HS-5 (cell line): Measurements from ENCODE around the gene EREG.
A peak's percentile ranks its signal among the peaks of the same experiment; 100 is the strongest.

Experiments used
- DNase-seq: peaks from one replicate; pipeline ENCODE4 v3.0.0-alpha.2; 2012; ENCODE audit warnings: low read depth

The EREG gene

DNA sequence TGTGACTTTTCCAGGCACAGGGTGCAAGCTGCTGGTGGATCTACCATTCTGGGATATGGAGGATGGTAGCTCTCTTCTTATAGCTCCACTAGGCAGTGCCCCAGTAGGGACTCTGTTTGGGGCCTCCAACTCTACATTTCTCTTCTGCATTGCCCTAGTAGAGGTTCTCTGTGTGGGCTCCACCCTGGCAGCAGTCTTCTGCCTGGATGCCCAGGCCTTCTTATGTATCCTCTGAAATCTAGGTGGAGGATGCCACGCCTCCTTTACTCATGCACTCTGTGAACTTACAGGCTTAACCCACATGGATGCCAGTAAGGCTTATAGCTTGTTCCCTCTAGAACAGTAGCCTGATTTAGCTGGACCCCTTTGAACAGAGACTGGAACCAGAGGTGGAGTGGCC is 20.9 kb upstream of the EREG start:
- DNase-seq = no peak

DNA sequence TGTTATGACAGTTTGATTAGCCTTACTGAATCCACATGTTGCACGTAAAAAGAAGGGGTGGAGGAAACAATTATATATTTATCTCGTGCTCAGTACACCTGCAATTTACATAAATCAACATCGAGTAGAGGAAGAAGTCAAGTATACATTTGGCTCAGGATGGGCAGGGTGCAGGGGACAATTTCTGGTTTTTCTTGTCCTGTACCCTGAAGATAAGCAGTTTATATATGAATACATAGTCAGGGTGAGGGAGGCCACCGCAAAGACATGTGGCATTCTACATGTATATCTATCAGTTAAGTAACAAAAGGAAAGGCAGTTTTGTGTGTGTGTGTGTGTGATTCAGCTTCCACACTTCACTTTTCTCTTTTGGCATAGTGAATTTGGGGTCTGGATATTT is 11.1 kb upstream of the EREG start:
- no peak for DNase-seq

DNA sequence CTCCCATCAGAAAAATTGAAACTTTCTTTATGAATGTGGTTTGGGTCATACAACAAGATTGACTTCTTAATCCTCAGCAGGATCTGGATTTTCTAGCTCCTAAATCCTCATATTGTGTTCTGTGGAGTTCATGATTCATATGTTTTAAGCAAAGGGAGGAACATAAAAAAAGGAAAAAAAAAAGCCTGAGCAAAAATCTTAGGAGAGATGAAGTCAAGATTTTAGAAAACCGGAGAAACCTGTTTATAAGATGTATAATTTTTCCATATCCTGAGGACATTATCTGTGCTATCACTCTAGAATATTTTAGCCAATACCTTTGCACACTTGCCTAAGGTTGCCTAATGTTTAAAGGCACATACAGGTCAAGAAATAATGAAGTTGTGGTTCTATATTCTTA is 7.0 kb upstream of the EREG start:
- DNase-seq = no peak

GRCh38 chr4:74361671-74362070 is 3.3 kb upstream of the EREG start:
- DNase-seq = no peak

DNA sequence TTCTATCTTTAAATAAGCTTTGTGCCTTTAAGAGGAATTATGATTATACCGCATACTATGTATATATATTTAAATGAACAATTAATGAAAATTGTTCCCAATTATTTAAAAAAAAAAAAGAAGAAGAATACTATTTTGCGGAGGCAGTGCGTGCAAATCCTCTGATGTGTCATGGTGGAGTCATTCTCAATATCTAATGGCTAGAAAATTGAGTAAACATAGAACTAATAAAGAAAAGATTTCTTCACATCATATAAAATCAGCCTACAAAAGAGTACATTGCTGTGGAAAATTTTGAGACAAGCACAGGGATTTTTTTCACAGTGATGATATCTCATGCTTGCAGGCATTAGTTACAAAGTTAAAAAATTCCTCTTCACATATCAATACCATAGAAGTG is 2.6 kb upstream of the EREG start:
- DNase-seq = no peak

DNA sequence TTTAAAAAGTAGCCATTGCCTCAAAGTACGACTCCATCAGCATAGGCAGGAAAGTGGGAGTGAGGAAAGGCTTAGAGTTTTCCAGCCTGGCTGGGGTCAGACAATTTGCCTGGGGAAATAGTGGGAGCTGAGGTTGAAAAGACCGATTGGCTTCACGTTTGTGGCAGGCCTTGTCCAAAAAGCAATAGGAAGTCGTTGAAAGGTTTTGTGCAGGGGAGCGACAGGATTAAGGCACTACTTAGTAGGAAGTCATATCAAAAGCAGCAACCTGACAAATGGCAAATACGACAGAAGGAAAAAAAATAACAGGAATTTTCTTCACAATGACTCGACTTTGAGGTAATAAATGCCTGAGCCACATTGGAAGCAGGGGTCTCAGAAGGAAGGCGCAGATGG is 691 bp upstream of the EREG start:
- DNase-seq = no peak

- no peak for DNase-seq
Measured at GRCh38 chr4:74365761-74366160, 816 bp downstream of the EREG start.

DNA sequence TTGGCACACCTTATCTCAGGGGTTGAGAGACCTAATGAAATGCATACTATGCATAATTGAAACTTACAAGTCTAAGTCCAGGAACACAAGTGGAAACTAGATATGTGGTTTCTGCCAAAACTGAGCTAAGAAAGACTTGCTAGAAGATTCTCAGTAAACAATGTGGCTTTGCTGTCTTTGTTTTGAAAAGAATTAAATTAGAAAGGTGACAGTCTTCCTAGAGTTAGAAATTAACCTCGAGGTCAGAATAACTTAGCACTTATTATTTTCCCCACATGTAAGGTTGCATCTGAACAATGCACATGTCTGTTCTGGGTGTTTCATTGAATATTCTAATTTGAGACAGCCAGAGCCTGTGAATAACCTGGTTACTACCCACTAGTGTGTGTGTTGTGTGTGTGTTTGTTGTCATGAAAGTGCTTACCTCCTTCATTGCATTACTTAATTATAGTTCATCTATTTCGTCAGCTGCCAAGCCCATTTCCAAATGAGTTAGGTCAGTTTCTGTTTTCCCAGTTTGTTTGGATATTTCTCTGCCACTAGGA is 1.5 kb downstream of the EREG start:
- no peak for DNase-seq

- no peak for DNase-seq
Measured at GRCh38 chr4:74367656-74368290, 2.8 kb downstream of the EREG start.

- DNase-seq = no peak
Measured at GRCh38 chr4:74368596-74368995, 3.7 kb downstream of the EREG start.

DNA sequence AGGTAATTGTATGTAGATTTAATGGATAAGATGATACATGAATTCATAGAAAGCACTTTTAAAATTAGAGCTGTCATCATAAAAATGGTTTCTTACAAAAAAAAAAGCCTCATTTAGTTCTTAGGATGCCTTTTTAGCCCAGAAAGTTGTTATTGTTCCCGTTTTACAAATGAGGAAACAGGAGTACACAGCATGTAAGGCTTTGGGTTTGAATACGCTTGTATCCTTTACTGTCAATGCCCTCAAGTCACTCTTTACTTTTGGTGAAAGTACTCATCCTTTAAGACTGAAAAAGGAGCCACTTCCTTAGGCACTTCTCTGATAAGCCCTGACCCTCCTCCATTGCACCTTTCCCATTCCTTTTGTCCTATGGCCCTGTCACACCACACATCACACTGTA is 4.9 kb downstream of the EREG start:
- no peak for DNase-seq

DNA sequence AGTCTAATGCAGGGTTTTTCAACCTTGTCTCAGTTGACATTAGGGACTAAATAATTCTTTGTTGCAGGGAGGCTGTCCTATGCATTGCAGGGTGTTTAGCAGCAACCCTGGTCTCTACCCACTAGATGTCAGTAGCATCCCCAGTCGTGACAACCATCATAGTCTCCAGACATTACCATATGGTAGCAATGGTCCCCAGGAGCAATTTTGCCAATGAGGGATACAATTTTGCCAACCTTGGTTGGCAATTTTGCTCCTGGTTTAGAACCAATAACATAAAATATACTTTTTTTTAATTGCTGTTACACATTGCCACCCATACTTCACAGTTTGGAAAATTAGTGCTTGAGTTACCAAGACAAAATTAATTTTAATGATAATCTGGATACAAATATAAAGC is 6.0 kb downstream of the EREG start:
- DNase-seq = peak; percentile 24

- no peak for DNase-seq
Measured at GRCh38 chr4:74374128-74374527, 9.2 kb downstream of the EREG start.

GRCh38 chr4:74374561-74375327 is 9.8 kb downstream of the EREG start:
- peak; percentile 91 for DNase-seq

DNA sequence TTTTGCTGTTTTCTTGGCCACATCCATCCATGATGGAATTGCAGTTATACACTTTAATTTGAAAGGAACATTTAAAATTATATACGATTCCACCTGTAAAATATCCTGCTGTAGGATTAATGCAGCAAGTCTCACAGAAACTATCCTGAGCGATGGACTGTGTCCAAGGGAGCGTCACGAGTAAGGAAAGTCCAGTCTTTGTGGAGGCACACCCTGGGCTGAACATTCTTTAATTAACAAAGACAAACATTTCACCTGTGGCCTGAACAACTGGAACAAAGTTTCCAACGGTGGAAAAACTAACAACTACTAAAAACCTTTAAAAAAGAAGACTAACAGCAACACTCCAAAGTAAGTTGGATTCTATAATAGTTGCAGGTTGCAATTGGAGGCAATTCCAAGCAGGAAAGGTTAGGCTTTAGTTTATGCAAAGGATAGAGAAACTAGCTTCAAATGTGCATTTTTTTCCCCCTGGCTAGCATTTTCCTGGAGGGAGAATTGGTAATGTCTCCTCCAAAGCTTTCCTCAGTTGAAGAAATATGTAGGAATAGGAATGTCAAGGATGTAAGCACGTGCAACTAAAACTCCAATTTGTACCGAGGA is 11.0 kb downstream of the EREG start:
- DNase-seq = no peak

- DNase-seq = peak; percentile 38
Measured at GRCh38 chr4:74376888-74377483, 12.0 kb downstream of the EREG start.

GRCh38 chr4:74377714-74378113 is 12.8 kb downstream of the EREG start:
- DNase-seq = no peak

GRCh38 chr4:74378573-74378972 is 13.6 kb downstream of the EREG start:
- no peak for DNase-seq

DNA sequence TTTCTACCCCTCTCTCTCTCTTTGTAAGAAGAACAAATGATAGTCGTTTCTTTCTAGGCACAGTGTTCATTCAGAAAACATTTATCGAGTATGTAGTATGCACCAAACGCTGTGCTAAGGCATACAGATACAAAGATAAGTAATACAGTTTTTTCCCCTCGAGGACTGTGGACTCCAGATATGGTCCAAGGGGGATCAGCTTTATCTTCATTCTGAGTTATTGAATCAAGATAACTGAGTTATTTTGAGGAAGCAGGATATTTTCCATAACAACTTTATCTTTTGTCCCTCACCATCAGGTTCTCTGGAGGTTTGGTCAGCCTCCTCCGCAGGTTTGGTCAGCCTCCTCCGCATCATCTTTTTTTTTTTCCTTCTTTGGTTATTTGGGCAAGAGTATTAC is 15.0 kb downstream of the EREG start:
- DNase-seq = no peak

DNA sequence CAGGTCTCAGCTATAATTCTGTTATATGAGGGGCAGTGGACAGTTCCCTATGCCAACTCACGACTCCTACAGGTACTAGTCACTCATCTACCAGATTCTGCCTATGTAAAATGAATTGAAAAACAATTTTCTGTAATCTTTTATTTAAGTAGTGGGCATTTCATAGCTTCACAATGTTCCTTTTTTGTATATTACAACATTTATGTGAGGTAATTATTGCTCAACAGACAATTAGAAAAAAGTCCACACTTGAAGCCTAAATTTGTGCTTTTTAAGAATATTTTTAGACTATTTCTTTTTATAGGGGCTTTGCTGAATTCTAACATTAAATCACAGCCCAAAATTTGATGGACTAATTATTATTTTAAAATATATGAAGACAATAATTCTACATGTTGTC is 20.4 kb downstream of the EREG start:
- DNase-seq = no peak

DNA sequence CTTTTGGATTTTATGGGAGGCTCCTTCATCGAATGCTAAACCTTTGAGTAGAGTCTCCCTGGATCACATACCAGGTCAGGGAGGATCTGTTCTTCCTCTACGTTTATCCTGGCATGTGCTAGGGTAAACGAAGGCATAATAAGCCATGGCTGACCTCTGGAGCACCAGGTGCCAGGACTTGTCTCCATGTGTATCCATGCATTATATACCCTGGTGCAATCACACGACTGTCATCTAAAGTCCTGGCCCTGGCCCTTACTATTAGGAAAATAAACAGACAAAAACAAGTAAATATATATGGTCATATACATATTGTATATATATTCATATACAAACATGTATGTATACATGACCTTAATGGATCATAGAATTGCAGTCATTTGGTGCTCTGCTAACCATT is 21.2 kb downstream of the EREG start:
- no peak for DNase-seq

DNA sequence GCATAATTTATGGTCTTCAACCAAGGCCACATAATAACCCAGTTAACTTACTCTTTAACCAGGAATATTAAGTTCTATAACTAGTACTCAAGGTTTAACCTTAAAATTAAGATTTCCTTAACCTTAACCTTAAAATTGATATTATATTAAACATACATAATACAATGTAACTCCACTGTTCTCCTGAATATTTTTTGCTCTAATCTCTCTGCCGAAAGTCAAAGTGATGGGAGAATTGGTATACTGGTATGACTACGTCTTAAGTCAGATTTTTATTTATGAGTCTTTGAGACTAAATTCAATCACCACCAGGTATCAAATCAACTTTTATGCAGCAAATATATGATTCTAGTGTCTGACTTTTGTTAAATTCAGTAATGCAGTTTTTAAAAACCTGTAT is 22.8 kb downstream of the EREG start:
- no peak for DNase-seq

DNA sequence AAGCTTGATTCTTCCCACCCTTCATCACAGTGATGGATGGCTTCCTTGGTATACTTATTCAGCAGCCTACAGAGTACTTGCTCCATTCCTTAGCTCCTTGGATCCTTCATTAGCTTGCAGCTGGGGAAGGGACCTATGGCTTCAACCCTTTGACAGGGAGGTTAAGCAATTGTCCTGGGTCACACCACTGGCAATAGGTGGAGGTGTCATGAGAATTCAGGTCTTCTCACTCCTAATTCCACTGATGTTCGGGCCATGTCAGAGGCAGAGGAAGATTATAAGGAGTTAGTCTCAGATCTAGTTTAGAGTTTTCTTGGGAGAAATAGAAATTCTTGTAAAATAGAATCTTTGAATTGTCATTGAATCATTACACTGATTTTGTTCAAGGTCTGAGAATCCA is 24.5 kb downstream of the EREG start:
- DNase-seq = no peak
